HepG2 (cell line): Measurements from ENCODE around the gene CARHSP1. TPM values are rescaled to one million over a fixed set of nuclear protein-coding genes. Genes with fewer than 3 reads are reported as not detected.

ENCODE experiments used
- E2F2 ChIP-seq: sonication (generic); formaldehyde crosslinking; IDR thresholded peaks from 2 replicates; pipeline ENCODE4 v1.4.0; 2020; ENCODE audit warnings: missing genetic modification reagents, borderline replicate concordance
- GPBP1L1 ChIP-seq: sonication (generic); formaldehyde crosslinking; IDR thresholded peaks from 2 replicates; pipeline ENCODE4 v1.5.0; 2020; ENCODE audit warnings: mild to moderate bottlenecking, missing genetic modification reagents
- GPN1 ChIP-seq: sonication (generic); formaldehyde crosslinking; IDR thresholded peaks from 2 replicates; pipeline ENCODE4 v1.5.1; 2020; ENCODE audit warnings: missing genetic modification reagents, borderline replicate concordance
- HOXA7 ChIP-seq: sonication (generic); formaldehyde crosslinking; IDR thresholded peaks from 2 replicates; pipeline ENCODE4 v1.8.1; 2022; ENCODE audit warnings: mild to moderate bottlenecking, missing genetic modification reagents, moderate library complexity
- JUND ChIP-seq: sonication (generic); formaldehyde crosslinking; IDR thresholded peaks from 2 replicates; pipeline ENCODE4 v1.8.0; 2022; ENCODE audit warnings: mild to moderate bottlenecking, missing genetic modification reagents
- MEIS1 ChIP-seq: sonication (generic); formaldehyde crosslinking; IDR thresholded peaks from 2 replicates; pipeline ENCODE4 v1.9.0; 2021; ENCODE audit warnings: mild to moderate bottlenecking, missing genetic modification reagents, moderate library complexity, borderline replicate concordance
- MTF1 ChIP-seq: sonication (generic); formaldehyde crosslinking; IDR thresholded peaks from 2 replicates; pipeline ENCODE4 v1.5.0; 2020; ENCODE audit warnings: missing genetic modification reagents
- PRMT3 ChIP-seq: sonication (generic); formaldehyde crosslinking; IDR thresholded peaks from 2 replicates; pipeline ENCODE4 v1.8.1; 2022; ENCODE audit warnings: low read depth, mild to moderate bottlenecking, moderate library complexity, missing genetic modification reagents, borderline replicate concordance
- SMYD3 ChIP-seq: sonication (generic); formaldehyde crosslinking; IDR thresholded peaks from 2 replicates; pipeline ENCODE4 v1.8.1; 2023; ENCODE audit warnings: mild to moderate bottlenecking, missing genetic modification reagents
- ZNF101 ChIP-seq: sonication (generic); formaldehyde crosslinking; IDR thresholded peaks from 2 replicates; pipeline ENCODE4 v1.4.0; 2020; ENCODE audit warnings: mild to moderate bottlenecking, low read depth, missing genetic modification reagents, borderline replicate concordance
- ZNF143 ChIP-seq: sonication (generic); formaldehyde crosslinking; IDR thresholded peaks from 2 replicates; pipeline ENCODE4 v1.4.0; 2020; ENCODE audit warnings: missing genetic modification reagents
- ZNF256 ChIP-seq: sonication (generic); formaldehyde crosslinking; conservative IDR thresholded peaks from 2 replicates; pipeline ENCODE4 v1.4.0; 2020; ENCODE audit warnings: missing genetic modification reagents
- ZNF660 ChIP-seq: sonication (generic); formaldehyde crosslinking; IDR thresholded peaks from 2 replicates; pipeline ENCODE4 v1.5.1; 2020; ENCODE audit warnings: mild to moderate bottlenecking, low read depth, missing genetic modification reagents, borderline replicate concordance
- polyA plus RNA-seq, 8 experiments: library from polyadenylated mRNA; depleted of rRNA in 3 of 8; stranded (reverse) in 7 of 8; unstranded in 1 of 8; fragments of >200 nt; fragmentation: Illumina TruSeq in 4 of 8; extraction: Trizol in 4 of 8; gene quantifications; 2 replicates each; pipeline versions ENCODE4 v1.2.1 to v1.2.3, GENCODE V29; 2011 to 2016; ENCODE audit warnings: low read depth in 4 of 8, missing spikeins in 1 of 8, mixed read lengths in 1 of 8; ENCODE audit not compliant: insufficient read depth in 1 of 8
- total RNA-seq, 5 experiments: library from RNA; depleted of rRNA; stranded (reverse); fragments of >200 nt; fragmentation: Illumina TruSeq; extraction: Trizol; gene quantifications; 2 replicates each; pipeline ENCODE4 v1.2.3, GENCODE V29; 2016; ENCODE audit warnings: low read depth in 1 of 5
- TF ChIP-seq, protein P1 (sequence below): IDR thresholded peaks from 2 replicates; pipeline ENCODE4 v1.6.1; 2016; ENCODE audit warnings: control low read depth
- TF ChIP-seq, protein P2 (sequence below), 2 experiments: fragments of 450-650 bp in 1 of 2; sonication (generic) in 1 of 2; formaldehyde crosslinking; IDR thresholded peaks; 2 replicates each; pipeline versions ENCODE4 v1.5.0 to v1.8.0; 2020 to 2022; ENCODE audit warnings: mild to moderate bottlenecking in 1 of 2, missing genetic modification reagents in 1 of 2
- TF ChIP-seq, protein P3 (sequence below): sonication (generic); formaldehyde crosslinking; conservative IDR thresholded peaks from 2 replicates; pipeline ENCODE4 v1.8.0; 2022; ENCODE audit warnings: mild to moderate bottlenecking, moderate library complexity, missing genetic modification reagents
- TF ChIP-seq, protein P4 (sequence below): sonication (generic); formaldehyde crosslinking; IDR thresholded peaks from 2 replicates; pipeline ENCODE4 v1.8.0; 2022; ENCODE audit warnings: missing genetic modification reagents, low read depth, mild to moderate bottlenecking, borderline replicate concordance
- TF ChIP-seq, protein P5 (sequence below): sonication (generic); formaldehyde crosslinking; conservative IDR thresholded peaks from 2 replicates; pipeline ENCODE4 v1.4.0; 2020; ENCODE audit warnings: missing genetic modification reagents

Gene CARHSP1
- total and polyA plus RNA-seq, 2 of the 13 experiments (the other 11 are each of a cell fraction or from before 2014, with no cell fraction given) = 173 to 345 TPM

DNA sequence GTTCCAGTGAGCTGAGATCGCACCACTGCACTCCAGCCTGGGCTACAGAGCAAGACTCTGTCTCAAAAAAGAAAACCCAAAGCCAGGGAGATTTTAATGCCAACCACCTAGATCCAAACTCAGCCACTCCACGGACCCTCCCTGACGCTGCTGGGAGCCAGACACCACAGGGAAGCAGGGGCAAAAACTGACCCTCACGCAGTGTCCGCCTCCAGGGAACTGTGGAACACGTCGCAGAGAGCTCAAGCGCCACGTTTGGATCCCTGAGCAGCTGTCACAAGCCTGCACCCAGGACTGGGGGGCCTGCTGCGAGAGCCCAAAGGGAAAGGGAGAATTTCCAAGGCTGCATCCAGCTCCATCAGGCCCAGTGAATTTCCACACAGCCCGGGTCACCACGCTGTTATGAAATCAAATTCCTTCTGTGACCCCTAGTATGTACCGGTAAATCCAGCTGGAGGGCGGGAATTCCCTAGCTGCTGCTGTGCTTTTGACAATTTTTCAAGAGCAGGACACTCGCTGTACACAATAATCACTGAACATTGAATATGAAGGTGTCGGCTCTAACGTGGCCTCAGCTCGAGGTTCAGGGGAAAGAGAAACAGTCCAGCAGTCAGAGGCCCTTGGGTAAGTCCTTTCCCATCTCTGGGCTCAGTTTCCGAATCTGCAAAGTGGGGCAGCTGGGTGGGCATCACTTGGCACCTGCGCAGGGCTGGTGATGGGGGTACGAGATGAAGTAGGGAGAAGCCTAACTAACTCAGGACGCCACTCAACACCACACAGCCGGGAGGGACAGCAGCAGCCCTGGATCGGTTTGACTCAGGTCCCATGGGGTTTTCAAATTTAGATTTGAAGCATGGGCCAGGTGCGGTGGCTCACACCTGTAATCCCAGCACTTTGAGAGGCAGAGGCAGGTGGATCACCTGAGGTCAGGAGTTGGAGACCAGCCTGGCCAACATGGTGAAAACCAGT, 8.6 kb downstream of the CARHSP1 start (continued):
- TF ChIP-seq MTF1 (CRISPR knock-in tag) (no peak), ZNF143 (CRISPR knock-in tag) (peak; percentile 27; the same call in 1 of the 2 replicates), MEIS1 (CRISPR knock-in tag) (0 out of 2 replicates have a peak, but pooled peaks have one; percentile 30), PRMT3 (CRISPR knock-in tag) (no peak), GPBP1L1 (no peak), SMYD3 (CRISPR knock-in tag) (no peak), E2F2 (CRISPR knock-in tag) (no peak), JUND (CRISPR knock-in tag) (no peak), ZNF256 (CRISPR knock-in tag) (peak; percentile 47), HOXA7 (CRISPR knock-in tag) (no peak), ZNF101 (CRISPR knock-in tag) (no peak), ZNF660 (no peak), GPN1 (CRISPR knock-in tag) (no peak)
- TF ChIP-seq, protein P1, sequence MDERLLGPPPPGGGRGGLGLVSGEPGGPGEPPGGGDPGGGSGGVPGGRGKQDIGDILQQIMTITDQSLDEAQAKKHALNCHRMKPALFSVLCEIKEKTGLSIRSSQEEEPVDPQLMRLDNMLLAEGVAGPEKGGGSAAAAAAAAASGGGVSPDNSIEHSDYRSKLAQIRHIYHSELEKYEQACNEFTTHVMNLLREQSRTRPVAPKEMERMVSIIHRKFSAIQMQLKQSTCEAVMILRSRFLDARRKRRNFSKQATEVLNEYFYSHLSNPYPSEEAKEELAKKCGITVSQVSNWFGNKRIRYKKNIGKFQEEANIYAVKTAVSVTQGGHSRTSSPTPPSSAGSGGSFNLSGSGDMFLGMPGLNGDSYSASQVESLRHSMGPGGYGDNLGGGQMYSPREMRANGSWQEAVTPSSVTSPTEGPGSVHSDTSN (CRISPR knock-in tag) = no peak
- TF ChIP-seq, protein P2, sequence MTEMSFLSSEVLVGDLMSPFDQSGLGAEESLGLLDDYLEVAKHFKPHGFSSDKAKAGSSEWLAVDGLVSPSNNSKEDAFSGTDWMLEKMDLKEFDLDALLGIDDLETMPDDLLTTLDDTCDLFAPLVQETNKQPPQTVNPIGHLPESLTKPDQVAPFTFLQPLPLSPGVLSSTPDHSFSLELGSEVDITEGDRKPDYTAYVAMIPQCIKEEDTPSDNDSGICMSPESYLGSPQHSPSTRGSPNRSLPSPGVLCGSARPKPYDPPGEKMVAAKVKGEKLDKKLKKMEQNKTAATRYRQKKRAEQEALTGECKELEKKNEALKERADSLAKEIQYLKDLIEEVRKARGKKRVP (CRISPR knock-in tag; IDR thresholded peaks at IDR 0.05) = peak in 1 of 2 experiments; percentile 75; a peak in 2 of 4 replicates
- TF ChIP-seq, protein P3, sequence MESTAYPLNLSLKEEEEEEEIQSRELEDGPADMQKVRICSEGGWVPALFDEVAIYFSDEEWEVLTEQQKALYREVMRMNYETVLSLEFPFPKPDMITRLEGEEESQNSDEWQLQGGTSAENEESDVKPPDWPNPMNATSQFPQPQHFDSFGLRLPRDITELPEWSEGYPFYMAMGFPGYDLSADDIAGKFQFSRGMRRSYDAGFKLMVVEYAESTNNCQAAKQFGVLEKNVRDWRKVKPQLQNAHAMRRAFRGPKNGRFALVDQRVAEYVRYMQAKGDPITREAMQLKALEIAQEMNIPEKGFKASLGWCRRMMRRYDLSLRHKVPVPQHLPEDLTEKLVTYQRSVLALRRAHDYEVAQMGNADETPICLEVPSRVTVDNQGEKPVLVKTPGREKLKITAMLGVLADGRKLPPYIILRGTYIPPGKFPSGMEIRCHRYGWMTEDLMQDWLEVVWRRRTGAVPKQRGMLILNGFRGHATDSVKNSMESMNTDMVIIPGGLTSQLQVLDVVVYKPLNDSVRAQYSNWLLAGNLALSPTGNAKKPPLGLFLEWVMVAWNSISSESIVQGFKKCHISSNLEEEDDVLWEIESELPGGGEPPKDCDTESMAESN (CRISPR knock-in tag) = peak; percentile 85; the same call in 1 of the 2 replicates
- TF ChIP-seq, protein P4, sequence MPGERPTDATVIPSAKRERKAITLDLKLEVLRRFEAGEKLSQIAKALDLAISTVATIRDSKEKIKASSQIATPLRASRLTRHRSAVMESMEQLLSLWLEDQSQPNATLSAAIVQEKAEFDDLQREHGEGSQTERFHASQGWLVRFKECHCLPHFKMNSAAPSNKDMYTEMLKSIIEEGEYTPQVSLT = no peak
- TF ChIP-seq, protein P5, sequence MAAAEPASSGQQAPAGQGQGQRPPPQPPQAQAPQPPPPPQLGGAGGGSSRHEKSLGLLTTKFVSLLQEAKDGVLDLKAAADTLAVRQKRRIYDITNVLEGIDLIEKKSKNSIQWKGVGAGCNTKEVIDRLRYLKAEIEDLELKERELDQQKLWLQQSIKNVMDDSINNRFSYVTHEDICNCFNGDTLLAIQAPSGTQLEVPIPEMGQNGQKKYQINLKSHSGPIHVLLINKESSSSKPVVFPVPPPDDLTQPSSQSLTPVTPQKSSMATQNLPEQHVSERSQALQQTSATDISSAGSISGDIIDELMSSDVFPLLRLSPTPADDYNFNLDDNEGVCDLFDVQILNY (CRISPR knock-in tag) = peak; percentile 89
